HS-5 (cell line): ENCODE results near the gene FARP1.
"Not testable (repeated sequence)": the region's sequence is repeated elsewhere in the genome, so short reads cannot be mapped to it uniquely, and the experiment has no call there.

Experiments
- DNase-seq: peaks from one replicate; pipeline ENCODE4 v3.0.0-alpha.2; 2012; ENCODE audit warnings: low read depth

FARP1 gene

GRCh38 chr13:98399756-98400155, 256.9 kb downstream of the FARP1 start:
- DNase-seq = no peak

GRCh38 chr13:98401934-98402333, 259.0 kb downstream of the FARP1 start:
- no peak for DNase-seq

- DNase-seq = no peak
These were observed 260.2 kb downstream of the FARP1 start for GRCh38 chr13:98403076-98403475.

- DNase-seq = no peak
These were observed 262.2 kb downstream of the FARP1 start for GRCh38 chr13:98405107-98405571.

- DNase-seq = no peak
These were observed 262.9 kb downstream of the FARP1 start for GRCh38 chr13:98405690-98406344.

- no peak for DNase-seq
These were observed 263.5 kb downstream of the FARP1 start for GRCh38 chr13:98406427-98406826.

GRCh38 chr13:98406971-98407370, 264.1 kb downstream of the FARP1 start:
- no peak for DNase-seq

GRCh38 chr13:98407575-98407974, 264.7 kb downstream of the FARP1 start:
- no peak for DNase-seq

- DNase-seq = no peak
These were observed 266.4 kb downstream of the FARP1 start for GRCh38 chr13:98409281-98409680.

GRCh38 chr13:98410612-98411011, 267.7 kb downstream of the FARP1 start:
- no peak for DNase-seq

- DNase-seq = no peak
These were observed 268.1 kb downstream of the FARP1 start for GRCh38 chr13:98411013-98411412.

- no peak for DNase-seq
These were observed 268.8 kb downstream of the FARP1 start for GRCh38 chr13:98411617-98412265.

- DNase-seq = not testable (repeated sequence)
These were observed 270.4 kb downstream of the FARP1 start for GRCh38 chr13:98413278-98413677.

- no peak for DNase-seq
These were observed 270.9 kb downstream of the FARP1 start for GRCh38 chr13:98413796-98414195.

GRCh38 chr13:98415326-98416070, 272.6 kb downstream of the FARP1 start:
- DNase-seq = no peak

- DNase-seq = no peak
These were observed 273.5 kb downstream of the FARP1 start for GRCh38 chr13:98416408-98416807.

- DNase-seq = no peak
These were observed 277.1 kb downstream of the FARP1 start for GRCh38 chr13:98419786-98420553.

GRCh38 chr13:98420554-98421175, 277.8 kb downstream of the FARP1 start:
- DNase-seq = no peak

- DNase-seq = no peak
These were observed 279.2 kb downstream of the FARP1 start for GRCh38 chr13:98422046-98422445.

- no peak for DNase-seq
These were observed 280.5 kb downstream of the FARP1 start for GRCh38 chr13:98423417-98423816.

- no peak for DNase-seq
These were observed 284.6 kb downstream of the FARP1 start for GRCh38 chr13:98427331-98427995.
